Osteoblast (primary cell): ENCODE results near the gene ATP11B. TPM values are rescaled to one million over a fixed set of nuclear protein-coding genes. Genes with fewer than 3 reads are reported as not detected.
"Not testable (repeated sequence)": the region's sequence is repeated elsewhere in the genome, so short reads cannot be mapped to it uniquely, and the experiment has no call there.

ENCODE experiments used
- DNase-seq: peaks from one replicate; pipeline ENCODE4 v3.0.0; 2011; ENCODE audit warnings: low spot score, mixed read lengths; ENCODE audit not compliant: insufficient read length; ENCODE audit errors: missing footprints
- H2AFZ ChIP-seq: 2 replicates; pipeline ENCODE4 v1.6.0; 2011; ENCODE audit warnings: mild to moderate bottlenecking, low read length
- H3K27ac ChIP-seq: 2 replicates; pipeline ENCODE4 v1.5.1; 2011; ENCODE audit warnings: mild to moderate bottlenecking, low read depth, low read length, moderate library complexity
- H3K27me3 ChIP-seq: 2 replicates; pipeline ENCODE4 v1.6.0; 2012; ENCODE audit warnings: mild to moderate bottlenecking, control low read depth, inconsistent platforms, low read length, moderate library complexity; ENCODE audit not compliant: insufficient read depth
- H3K36me3 ChIP-seq: 2 replicates; pipeline ENCODE4 v1.5.1; 2011; ENCODE audit warnings: mild to moderate bottlenecking, low read length, control low read depth, moderate library complexity; ENCODE audit not compliant: insufficient read depth
- H3K4me1 ChIP-seq: 2 replicates; pipeline ENCODE4 v1.5.1; 2011; ENCODE audit warnings: mild to moderate bottlenecking, low read length, control low read depth, moderate library complexity; ENCODE audit not compliant: insufficient read depth
- H3K4me2 ChIP-seq: 2 replicates; pipeline ENCODE4 v1.6.0; 2011; ENCODE audit warnings: mild to moderate bottlenecking, low read length; ENCODE audit not compliant: insufficient read depth
- H3K4me3 ChIP-seq: fragments of 200-600 bp; sonication (generic); 3 replicates; pipeline ENCODE4 v1.5.1; 2012; ENCODE audit warnings: mild to moderate bottlenecking, low read length, inconsistent platforms; ENCODE audit not compliant: insufficient read depth
- H3K79me2 ChIP-seq: 2 replicates; pipeline ENCODE4 v1.6.0; 2012; ENCODE audit warnings: mild to moderate bottlenecking, low read length, control low read depth, inconsistent platforms; ENCODE audit not compliant: insufficient read depth
- H3K9me3 ChIP-seq: 2 replicates; pipeline ENCODE4 v1.5.1; 2011; ENCODE audit warnings: low read depth, low read length, control low read depth
- H4K20me1 ChIP-seq: 2 replicates; pipeline ENCODE4 v1.6.0; 2012; ENCODE audit warnings: mild to moderate bottlenecking, low read length, control low read depth; ENCODE audit not compliant: insufficient read depth
- CTCF ChIP-seq: IDR thresholded peaks from 2 replicates; pipeline ENCODE4 v1.5.1; 2011; ENCODE audit warnings: mild to moderate bottlenecking, low read depth, low read length, moderate library complexity; ENCODE audit errors: extremely low read depth
- total RNA-seq: library from RNA; depleted of rRNA; stranded (reverse); fragments of >200 nt; gene quantifications from 2 replicates; pipeline ENCODE4 v1.2.3, GENCODE V29; 2012

ATP11B gene
- total RNA-seq, 1 donor, result 71.3 TPM

- Histone ChIP-seq H3K27me3 (no peaks in the 10 kb centered on the region), H3K79me2 (no peaks in the 10 kb centered on the region), H4K20me1 (no peaks in the 10 kb centered on the region), H3K4me3 (no peak overlapping the region), H3K4me2 (no peak overlapping the region), H3K4me1 (no peaks in the 10 kb centered on the region), H3K27ac (no peak overlapping the region), H3K9me3 (no peaks in the 10 kb centered on the region), H2AFZ (no peak overlapping the region), H3K36me3 (peaks cover 12% of the 10 kb centered on the region)
- no peak for TF ChIP-seq CTCF
- DNase-seq, result no peak
Measured at GRCh38 chr3:182861348-182861747, 68.0 kb downstream of the ATP11B start.

- TF ChIP-seq CTCF, result no peak
- Histone ChIP-seq H3K4me1 (no peaks in the 10 kb centered on the region), H3K4me2 (no peak overlapping the region), H3K27ac (no peak overlapping the region), H3K9me3 (no peaks in the 10 kb centered on the region), H3K4me3 (no peak overlapping the region), H3K27me3 (no peaks in the 10 kb centered on the region), H3K36me3 (peaks cover 13% of the 10 kb centered on the region), H2AFZ (no peak overlapping the region), H3K79me2 (no peaks in the 10 kb centered on the region), H4K20me1 (no peaks in the 10 kb centered on the region)
- no peak for DNase-seq
Measured at GRCh38 chr3:182862159-182862860, 69.0 kb downstream of the ATP11B start.

- Histone ChIP-seq H3K4me2 (no peak overlapping the region), H4K20me1 (no peaks in the 10 kb centered on the region), H3K4me1 (no peaks in the 10 kb centered on the region), H3K27ac (no peak overlapping the region), H2AFZ (no peak overlapping the region), H3K4me3 (no peak overlapping the region), H3K79me2 (no peaks in the 10 kb centered on the region), H3K27me3 (no peaks in the 10 kb centered on the region), H3K9me3 (no peaks in the 10 kb centered on the region), H3K36me3 (peaks cover 48% of the 10 kb centered on the region)
- TF ChIP-seq CTCF, result no peak
- no peak for DNase-seq
Measured at GRCh38 chr3:182869059-182869458, 75.8 kb downstream of the ATP11B start.

- not testable (repeated sequence) for H3K4me3 ChIP-seq, H3K4me2 ChIP-seq, H3K27me3 ChIP-seq, DNase-seq, H2AFZ ChIP-seq, H3K79me2 ChIP-seq, H3K9me3 ChIP-seq, H4K20me1 ChIP-seq, H3K4me1 ChIP-seq, H3K27ac ChIP-seq
- peaks cover 62% of the 10 kb centered on the region for H3K36me3 ChIP-seq
Measured at GRCh38 chr3:182870917-182871316, 77.6 kb downstream of the ATP11B start.
